ENCODE measurements around the gene PSMA3. TPM values are rescaled to one million over a fixed set of nuclear protein-coding genes. Genes with fewer than 3 reads are reported as not detected.

PSMA3 gene
- polyA plus RNA-seq (2013, experiment 1 of 2): 363 TPM
- 377 TPM for polyA plus RNA-seq (2013, experiment 2 of 2)

GRCh38 chr14:58244556-58245387 is at the start of gene PSMA3:
TSS of gene PSMA3 (plus strand) at chr14:58244843. CDS start at chr14:58244921, 78 bp downstream.
- Histone ChIP-seq H3K14ac (ENCODE audit: low read length in 2 of 2) (peak within 1 kb of the TSS in 1 of 2 experiments; percentile 3), H3K4me3 (ENCODE audit: insufficient read depth in 1 of 2, low read depth in 1 of 2, low read length in 2 of 2) (peak within 1 kb of the TSS; percentile 71 to 95), H3K79me1 (replicated peaks; ENCODE audit: low read length, poor library complexity, severe bottlenecking) (no peaks in the 10 kb centered on the region), H2BK120ac (ENCODE audit: low read depth, low read length) (no peak within 1 kb of the TSS), H3K23ac (ENCODE audit: low read length in 2 of 2) (no peak within 1 kb of the TSS), H3K4ac (ENCODE audit: low read depth in 1 of 2, low read length in 2 of 2) (peak within 1 kb of the TSS; percentile 82 to 97), H2BK12ac (ENCODE audit: low read length in 2 of 2) (no peak within 1 kb of the TSS), H2BK5ac (ENCODE audit: low read depth, low read length, poor library complexity, severe bottlenecking) (peak within 1 kb of the TSS; percentile 81), H3K4me1 (ENCODE audit: control insufficient read depth, insufficient read depth, low read depth, low read length) (peaks cover 2% of the 10 kb centered on the region), H2AK5ac (ENCODE audit: low read length, severe bottlenecking) (peak within 1 kb of the TSS; percentile 1), H3K18ac (ENCODE audit: low read depth in 1 of 2, low read length in 2 of 2) (peak within 1 kb of the TSS; percentile 87 to 94), H3K27me3 (ENCODE audit: control insufficient read depth in 1 of 2, insufficient read depth in 1 of 2, low read length in 2 of 2) (no peaks in the 10 kb centered on the region), H3K9ac (ENCODE audit: low read length) (peak within 1 kb of the TSS; percentile 98), H3K36me3 (ENCODE audit: control insufficient read depth in 1 of 2, insufficient read depth in 2 of 2, low read depth in 1 of 2, low read length in 2 of 2) (peaks cover 6 to 12% of the 10 kb centered on the region in 2 experiments), H4K91ac (ENCODE audit: low read length) (peak within 1 kb of the TSS; percentile 83), H4K8ac (ENCODE audit: low read length) (peak within 1 kb of the TSS; percentile 94), H2BK15ac (ENCODE audit: low read depth, poor library complexity, severe bottlenecking) (peak within 1 kb of the TSS; percentile 89), H3K9me3 (ENCODE audit: control insufficient read depth, low read length) (no peaks in the 10 kb centered on the region), H3K4me2 (ENCODE audit: low read length, poor library complexity, severe bottlenecking) (peak within 1 kb of the TSS; percentile 80), H2AFZ (ENCODE audit: low read depth, low read length) (no peak within 1 kb of the TSS), H3K27ac (ENCODE audit: low read length, poor library complexity, severe bottlenecking) (peak within 1 kb of the TSS; percentile 99)
- WGBS: under 1% methylated on average over 46 of the region's 50 CpGs
- peak; percentile 98 for DNase-seq

GRCh38 chr14:58196198-58196597 is 48.4 kb upstream of the PSMA3 start:
- H3K4me1 ChIP-seq (ENCODE audit: control insufficient read depth, insufficient read depth, low read depth, low read length): no peaks in the 10 kb centered on the region
- H3K27me3 ChIP-seq (ENCODE audit: control insufficient read depth in 1 of 2, insufficient read depth in 1 of 2, low read length in 2 of 2): peaks cover 0 to 4% of the 10 kb centered on the region in 2 experiments
- no peak overlapping the region for H2BK12ac ChIP-seq (ENCODE audit: low read length in 2 of 2)
- no peak overlapping the region for H3K4ac ChIP-seq (ENCODE audit: low read depth in 1 of 2, low read length in 2 of 2)
- no peaks in the 10 kb centered on the region for H3K9me3 ChIP-seq (ENCODE audit: control insufficient read depth, low read length)
- DNase-seq: no peak
- H2AK5ac ChIP-seq (ENCODE audit: low read length, severe bottlenecking): no peak overlapping the region
- no peak overlapping the region for H3K9ac ChIP-seq (ENCODE audit: low read length)
- no peak overlapping the region for H3K18ac ChIP-seq (ENCODE audit: low read depth in 1 of 2, low read length in 2 of 2)
- H2BK15ac ChIP-seq (ENCODE audit: low read depth, poor library complexity, severe bottlenecking): no peak overlapping the region
- H3K4me3 ChIP-seq (ENCODE audit: insufficient read depth in 1 of 2, low read depth in 1 of 2, low read length in 2 of 2): no peak overlapping the region
- H2BK5ac ChIP-seq (ENCODE audit: low read depth, low read length, poor library complexity, severe bottlenecking): no peak overlapping the region
- no peak overlapping the region for H3K4me2 ChIP-seq (ENCODE audit: low read length, poor library complexity, severe bottlenecking)
- no peak overlapping the region for H3K27ac ChIP-seq (ENCODE audit: low read length, poor library complexity, severe bottlenecking)
- WGBS: 100% methylated on average over 1 of the region's 1 CpG
- H2BK120ac ChIP-seq (ENCODE audit: low read depth, low read length): no peak overlapping the region
- H2AFZ ChIP-seq (ENCODE audit: low read depth, low read length): no peak overlapping the region
- no peak overlapping the region for H4K91ac ChIP-seq (ENCODE audit: low read length)
- H3K14ac ChIP-seq (ENCODE audit: low read length in 2 of 2): no peak overlapping the region
- H3K23ac ChIP-seq (ENCODE audit: low read length in 2 of 2): no peak overlapping the region
- H4K8ac ChIP-seq (ENCODE audit: low read length): no peak overlapping the region
- no peaks in the 10 kb centered on the region for H3K36me3 ChIP-seq (ENCODE audit: control insufficient read depth in 1 of 2, insufficient read depth in 2 of 2, low read depth in 1 of 2, low read length in 2 of 2)
- H3K79me1 ChIP-seq (replicated peaks; ENCODE audit: low read length, poor library complexity, severe bottlenecking): no peaks in the 10 kb centered on the region

- no peak overlapping the region for H2AFZ ChIP-seq (ENCODE audit: low read depth, low read length)
- H3K4me2 ChIP-seq (ENCODE audit: low read length, poor library complexity, severe bottlenecking): no peak overlapping the region
- H3K9me3 ChIP-seq (ENCODE audit: control insufficient read depth, low read length): no peaks in the 10 kb centered on the region
- peaks cover 3% of the 10 kb centered on the region for H3K4me1 ChIP-seq (ENCODE audit: control insufficient read depth, insufficient read depth, low read depth, low read length)
- H4K91ac ChIP-seq (ENCODE audit: low read length): no peak overlapping the region
- WGBS: 93% methylated on average over 3 of the region's 5 CpGs
- H3K27me3 ChIP-seq (ENCODE audit: control insufficient read depth in 1 of 2, insufficient read depth in 1 of 2, low read length in 2 of 2): peaks cover 0 to under 1% of the 10 kb centered on the region in 2 experiments
- H3K4me3 ChIP-seq (ENCODE audit: insufficient read depth in 1 of 2, low read depth in 1 of 2, low read length in 2 of 2): no peak overlapping the region
- no peak overlapping the region for H2BK120ac ChIP-seq (ENCODE audit: low read depth, low read length)
- H3K18ac ChIP-seq (ENCODE audit: low read depth in 1 of 2, low read length in 2 of 2): no peak overlapping the region
- no peak overlapping the region for H2AK5ac ChIP-seq (ENCODE audit: low read length, severe bottlenecking)
- no peak overlapping the region for H3K27ac ChIP-seq (ENCODE audit: low read length, poor library complexity, severe bottlenecking)
- H3K4ac ChIP-seq (ENCODE audit: low read depth in 1 of 2, low read length in 2 of 2): no peak overlapping the region
- H3K23ac ChIP-seq (ENCODE audit: low read length in 2 of 2): no peak overlapping the region
- no peak overlapping the region for H2BK15ac ChIP-seq (ENCODE audit: low read depth, poor library complexity, severe bottlenecking)
- H4K8ac ChIP-seq (ENCODE audit: low read length): no peak overlapping the region
- peaks cover 0 to 4% of the 10 kb centered on the region in 2 experiments for H3K36me3 ChIP-seq (ENCODE audit: control insufficient read depth in 1 of 2, insufficient read depth in 2 of 2, low read depth in 1 of 2, low read length in 2 of 2)
- DNase-seq: no peak
- no peak overlapping the region for H3K14ac ChIP-seq (ENCODE audit: low read length in 2 of 2)
- H3K79me1 ChIP-seq (replicated peaks; ENCODE audit: low read length, poor library complexity, severe bottlenecking): no peaks in the 10 kb centered on the region
- H2BK5ac ChIP-seq (ENCODE audit: low read depth, low read length, poor library complexity, severe bottlenecking): no peak overlapping the region
- H3K9ac ChIP-seq (ENCODE audit: low read length): no peak overlapping the region
- no peak overlapping the region for H2BK12ac ChIP-seq (ENCODE audit: low read length in 2 of 2)
Measured at GRCh38 chr14:58198086-58198485, 46.6 kb upstream of the PSMA3 start.

GRCh38 chr14:58199726-58200479 is 44.7 kb upstream of the PSMA3 start, which contains the start of gene ACTR10:
TSS of gene ACTR10 (plus strand) at chr14:58200149. CDS start at chr14:58200218, 69 bp downstream.
- Histone ChIP-seq H3K36me3 (ENCODE audit: control insufficient read depth in 1 of 2, insufficient read depth in 2 of 2, low read depth in 1 of 2, low read length in 2 of 2) (peaks cover 4 to 19% of the 10 kb centered on the region in 2 experiments), H3K9ac (ENCODE audit: low read length) (peak within 1 kb of the TSS; percentile 98)

More at GRCh38 chr14:58199726-58200479, 44.7 kb upstream of the PSMA3 start, which contains the start of gene ACTR10:
- DNase-seq: peak; percentile 79
- H2BK5ac ChIP-seq (ENCODE audit: low read depth, low read length, poor library complexity, severe bottlenecking): peak within 1 kb of the TSS; percentile 97
- H3K27ac ChIP-seq (ENCODE audit: low read length, poor library complexity, severe bottlenecking): peak within 1 kb of the TSS; percentile 94
- H4K8ac ChIP-seq (ENCODE audit: low read length): peak within 1 kb of the TSS; percentile 92
- no peaks in the 10 kb centered on the region for H3K9me3 ChIP-seq (ENCODE audit: control insufficient read depth, low read length)
- H3K4ac ChIP-seq (ENCODE audit: low read depth in 1 of 2, low read length in 2 of 2): peak within 1 kb of the TSS; percentile 79 to 98
- peak within 1 kb of the TSS; percentile 89 for H2BK120ac ChIP-seq (ENCODE audit: low read depth, low read length)
- H2BK15ac ChIP-seq (ENCODE audit: low read depth, poor library complexity, severe bottlenecking): peak within 1 kb of the TSS; percentile 94
- WGBS: under 1% methylated on average over 76 of the region's 78 CpGs
- peak within 1 kb of the TSS; percentile 87 for H3K4me2 ChIP-seq (ENCODE audit: low read length, poor library complexity, severe bottlenecking)
- H3K23ac ChIP-seq (ENCODE audit: low read length in 2 of 2): peak within 1 kb of the TSS in 1 of 2 experiments; percentile 59
- peaks cover 3% of the 10 kb centered on the region for H3K4me1 ChIP-seq (ENCODE audit: control insufficient read depth, insufficient read depth, low read depth, low read length)
- peak within 1 kb of the TSS; percentile 92 to 99 for H3K18ac ChIP-seq (ENCODE audit: low read depth in 1 of 2, low read length in 2 of 2)
- peak within 1 kb of the TSS in 1 of 2 experiments; percentile 63 for H2BK12ac ChIP-seq (ENCODE audit: low read length in 2 of 2)
- no peaks in the 10 kb centered on the region for H3K27me3 ChIP-seq (ENCODE audit: control insufficient read depth in 1 of 2, insufficient read depth in 1 of 2, low read length in 2 of 2)
- H3K4me3 ChIP-seq (ENCODE audit: insufficient read depth in 1 of 2, low read depth in 1 of 2, low read length in 2 of 2): peak within 1 kb of the TSS; percentile 94 to 96
- peak within 1 kb of the TSS in 1 of 2 experiments; percentile 95 for H3K14ac ChIP-seq (ENCODE audit: low read length in 2 of 2)
- H2AK5ac ChIP-seq (ENCODE audit: low read length, severe bottlenecking): no peak within 1 kb of the TSS
- H4K91ac ChIP-seq (ENCODE audit: low read length): peak within 1 kb of the TSS; percentile 97
- H2AFZ ChIP-seq (ENCODE audit: low read depth, low read length): peak within 1 kb of the TSS; percentile 91
- peaks cover 2% of the 10 kb centered on the region for H3K79me1 ChIP-seq (replicated peaks; ENCODE audit: low read length, poor library complexity, severe bottlenecking)
